Stimulated activated CD4-positive, alpha-beta T cell treated with anti-CD3 and anti-CD28 coated beads, Interleukin-4, amount 100 ng/mL, for 4 hours (primary cell): ENCODE data around the gene FOXP1.
"Not testable (repeated sequence)": the region's sequence is repeated elsewhere in the genome, so short reads cannot be mapped to it uniquely, and the experiment has no call there.

Experiments used
- DNase-seq, 2 experiments: peaks; one replicate each; pipeline ENCODE4 v3.0.0-alpha.2; 2020

Gene FOXP1

GRCh38 chr3:71356265-71356664 is 227.3 kb downstream of the FOXP1 start:
- DNase-seq = no peak

- peak in 1 of 2 experiments; percentile 29 for DNase-seq
Measured at GRCh38 chr3:71355862-71356261, 227.7 kb downstream of the FOXP1 start.

- no peak for DNase-seq
Measured at GRCh38 chr3:71355037-71355436, 228.5 kb downstream of the FOXP1 start.

- DNase-seq = no peak
Measured at GRCh38 chr3:71351403-71352149, 232.0 kb downstream of the FOXP1 start.

- DNase-seq = no peak
Measured at GRCh38 chr3:71350998-71351397, 232.5 kb downstream of the FOXP1 start.

- DNase-seq = no peak
Measured at GRCh38 chr3:71348831-71349230, 234.7 kb downstream of the FOXP1 start.

- DNase-seq = peak in 1 of 2 experiments; percentile 39
Measured at GRCh38 chr3:71348001-71348632, 235.4 kb downstream of the FOXP1 start.

- DNase-seq = no peak
Measured at GRCh38 chr3:71346061-71346460, 237.5 kb downstream of the FOXP1 start.

- DNase-seq = no peak
Measured at GRCh38 chr3:71345429-71346040, 238.0 kb downstream of the FOXP1 start.

- no peak for DNase-seq
Measured at GRCh38 chr3:71341721-71342120, 241.8 kb downstream of the FOXP1 start.

GRCh38 chr3:71339049-71339448 is 244.5 kb downstream of the FOXP1 start:
- no peak for DNase-seq

- no peak for DNase-seq
Measured at GRCh38 chr3:71332813-71333212, 250.7 kb downstream of the FOXP1 start.

GRCh38 chr3:71330909-71331308 is 252.6 kb downstream of the FOXP1 start:
- no peak for DNase-seq

GRCh38 chr3:71330505-71330904 is 253.0 kb downstream of the FOXP1 start:
- no peak for DNase-seq

- DNase-seq = no peak
Measured at GRCh38 chr3:71329817-71330216, 253.7 kb downstream of the FOXP1 start.

- no peak for DNase-seq
Measured at GRCh38 chr3:71328926-71329325, 254.6 kb downstream of the FOXP1 start.

- DNase-seq = no peak
Measured at GRCh38 chr3:71327936-71328335, 255.6 kb downstream of the FOXP1 start.

- DNase-seq = no peak
Measured at GRCh38 chr3:71325715-71326114, 257.8 kb downstream of the FOXP1 start.

- not testable (repeated sequence) for DNase-seq
Measured at GRCh38 chr3:71324224-71324623, 259.3 kb downstream of the FOXP1 start.

GRCh38 chr3:71323558-71323957 is 260.0 kb downstream of the FOXP1 start:
- DNase-seq = no peak

GRCh38 chr3:71322154-71322553 is 261.4 kb downstream of the FOXP1 start:
- no peak for DNase-seq

- DNase-seq = no peak
Measured at GRCh38 chr3:71319771-71320170, 263.8 kb downstream of the FOXP1 start.

GRCh38 chr3:71318458-71318827 is 265.1 kb downstream of the FOXP1 start:
- no peak for DNase-seq

GRCh38 chr3:71317749-71318457 is 265.6 kb downstream of the FOXP1 start:
- DNase-seq = no peak
